HG03135 (cell line): ENCODE measurements around the gene CASS4.
"Not testable (repeated sequence)": the region's sequence is repeated elsewhere in the genome, so short reads cannot be mapped to it uniquely, and the experiment has no call there.

ENCODE experiments used
- ATAC-seq: cut with Tn5 transposase; IDR thresholded peaks from one replicate; pipeline ENCODE4 v1.9.1; 2021; ENCODE audit warnings: mild to moderate bottlenecking, moderate library complexity; ENCODE audit not compliant: unreplicated experiment

CASS4 gene

GRCh38 chr20:56391596-56392131 is 20.4 kb upstream of the CASS4 start:
- ATAC-seq, result peak; percentile 2

- peak; percentile 88 for ATAC-seq
Measured at GRCh38 chr20:56392132-56392880, 19.8 kb upstream of the CASS4 start, which contains the start of the genes AURKA and CSTF1. TSS of gene AURKA (minus strand) at chr20:56392215. CDS start at chr20:56388197, 4,018 bp downstream. TSS of gene CSTF1 (plus strand) at chr20:56392645. CDS start at chr20:56395553, 2,908 bp downstream.

DNA sequence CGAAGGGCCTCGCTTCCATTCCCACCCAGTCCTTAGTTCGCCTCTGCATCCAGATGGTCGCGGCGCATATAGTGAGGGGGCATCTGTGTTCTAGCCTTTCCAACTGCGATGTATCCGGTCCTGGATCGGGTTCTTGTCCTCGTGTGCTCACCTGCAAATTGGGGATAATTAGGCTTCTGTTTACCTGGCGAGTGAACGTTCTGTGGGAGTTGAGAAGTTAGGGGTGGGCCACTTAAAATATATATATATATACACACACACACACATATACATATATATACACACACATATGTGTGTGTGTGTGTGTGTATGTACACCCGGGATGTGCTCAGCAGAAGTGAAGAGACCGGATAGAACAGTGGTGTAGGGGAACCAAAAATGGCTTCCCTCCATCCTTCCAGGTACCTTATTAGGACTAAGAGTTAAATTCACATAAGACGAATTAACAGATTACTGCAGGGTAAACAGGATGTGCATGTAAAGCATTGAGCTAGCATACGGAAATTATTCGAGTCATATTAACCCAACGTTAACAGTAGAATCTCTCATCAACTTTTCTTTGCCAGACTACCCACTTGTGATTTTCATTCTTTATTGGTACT is 19.1 kb upstream of the CASS4 start:
- ATAC-seq, result no peak

DNA sequence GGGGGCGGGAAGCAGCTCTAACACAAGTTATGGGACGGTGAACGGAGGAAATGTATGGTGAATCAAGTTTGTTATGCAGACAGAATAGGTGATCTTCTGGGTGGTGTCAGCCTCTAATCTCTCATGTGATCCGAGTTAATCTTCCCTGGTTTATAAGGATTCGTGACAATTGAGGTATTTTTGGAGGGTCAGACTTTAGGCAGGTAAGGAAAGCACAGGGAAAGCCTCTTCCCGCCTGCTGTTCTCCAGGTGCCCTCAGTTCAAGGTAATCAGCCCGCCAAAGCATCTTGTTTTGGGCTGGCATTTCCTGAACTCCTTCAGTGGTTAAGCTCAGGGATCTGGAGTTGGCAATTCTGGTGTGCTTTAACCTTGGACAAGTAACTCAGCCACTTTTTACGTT is 18.4 kb upstream of the CASS4 start:
- no peak for ATAC-seq

DNA sequence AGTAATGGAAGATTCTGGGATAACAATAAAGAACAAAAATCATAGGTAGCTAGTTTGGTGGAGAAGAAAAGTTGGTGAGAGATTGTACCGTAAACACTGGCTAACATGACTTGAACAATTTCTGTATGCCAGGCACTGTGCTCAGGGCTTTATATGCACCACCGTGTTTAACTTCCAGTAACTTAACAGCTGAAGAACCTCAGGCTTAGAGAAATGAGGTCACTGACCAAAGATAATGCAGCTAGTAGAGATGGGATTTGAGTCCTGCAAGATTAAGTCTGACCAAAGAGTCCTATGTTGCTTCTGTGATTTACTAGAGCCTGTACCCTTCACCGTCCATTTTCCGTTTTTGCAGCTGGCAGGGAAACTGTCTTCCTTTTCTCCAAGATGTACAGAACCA is 16.9 kb upstream of the CASS4 start:
- no peak for ATAC-seq

DNA sequence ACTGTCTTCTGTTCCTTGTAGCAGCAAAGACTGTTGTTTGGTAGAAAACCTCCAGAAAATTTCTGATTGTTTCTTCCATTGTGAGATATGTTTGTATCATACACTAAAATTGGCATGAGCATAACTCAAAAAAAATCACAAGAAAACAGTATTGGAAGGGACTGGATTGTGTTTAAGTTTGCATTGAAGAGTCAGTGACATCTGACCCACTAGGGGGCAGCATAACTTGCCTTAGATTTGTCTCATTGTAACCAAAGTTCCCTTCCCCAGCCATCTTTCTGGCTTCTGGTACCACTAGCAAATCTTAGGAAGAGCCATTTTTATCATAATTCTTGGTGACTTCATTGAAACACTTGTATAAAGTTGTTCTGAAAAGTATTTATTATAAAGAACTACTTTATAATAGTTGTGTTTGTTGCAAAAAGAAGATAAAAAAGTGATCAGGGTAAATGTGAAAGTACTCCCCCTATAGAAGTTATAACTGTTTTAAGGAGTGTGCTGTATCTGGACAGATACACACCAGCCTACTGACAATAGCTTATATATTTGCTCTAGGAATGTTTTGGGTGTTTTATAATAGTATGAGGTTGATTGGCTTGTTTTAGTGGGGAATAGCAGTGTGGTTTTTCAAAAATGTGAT is 11.9 kb upstream of the CASS4 start:
- peak; percentile 64 for ATAC-seq

- ATAC-seq, result no peak
Measured at GRCh38 chr20:56403465-56403864, 8.6 kb upstream of the CASS4 start.

DNA sequence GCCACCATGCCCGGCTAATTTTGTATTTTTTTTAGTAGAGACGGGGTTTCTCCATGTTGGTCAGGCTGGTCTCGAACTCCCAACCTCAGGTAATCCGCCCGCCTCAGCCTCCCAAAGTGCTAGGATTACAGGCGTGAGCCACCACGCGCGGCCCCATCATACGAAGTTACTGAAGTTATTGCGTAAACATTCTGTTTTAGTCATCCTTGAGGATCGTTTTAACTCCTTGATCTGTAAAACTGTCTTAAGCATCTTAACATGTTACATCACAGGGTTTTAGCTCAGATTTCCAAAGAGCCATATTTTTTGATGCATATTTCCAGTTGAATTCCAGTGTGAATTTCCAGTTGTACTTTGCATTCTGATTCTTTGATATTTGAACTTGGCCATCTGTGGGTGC is 6.7 kb upstream of the CASS4 start:
- not testable (repeated sequence) for ATAC-seq

- ATAC-seq, result no peak
Measured at GRCh38 chr20:56406910-56407309, 5.2 kb upstream of the CASS4 start.

GRCh38 chr20:56409521-56409920 is 2.5 kb upstream of the CASS4 start:
- no peak for ATAC-seq

- no peak for ATAC-seq
Measured at GRCh38 chr20:56409956-56410355, 2.1 kb upstream of the CASS4 start.

- not testable (repeated sequence) for ATAC-seq
Measured at GRCh38 chr20:56411287-56411686, 773 bp upstream of the CASS4 start.

- no peak for ATAC-seq
Measured at GRCh38 chr20:56412473-56412790, 372 bp downstream of the CASS4 start.

DNA sequence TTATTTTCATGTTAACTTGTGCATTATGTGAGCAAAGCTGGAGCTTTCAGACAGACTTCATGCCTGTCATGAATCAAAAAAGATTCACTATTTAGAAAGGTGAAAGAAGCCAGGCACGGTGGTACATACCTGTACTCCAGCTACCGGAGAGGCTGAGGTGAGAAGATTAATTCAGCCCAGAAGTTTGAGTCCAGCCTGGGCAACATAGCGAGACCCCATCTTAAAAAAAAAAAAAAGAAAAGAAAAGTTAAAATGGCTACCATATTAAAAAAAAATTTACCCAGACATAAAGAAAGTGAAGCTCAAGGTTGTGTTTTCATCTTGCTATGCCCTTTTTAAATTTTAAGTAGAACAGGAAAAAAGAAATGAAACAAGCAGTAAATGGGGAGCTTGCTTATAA is 889 bp downstream of the CASS4 start:
- no peak for ATAC-seq

- no peak for ATAC-seq
Measured at GRCh38 chr20:56414842-56415765, 3.0 kb downstream of the CASS4 start.

DNA sequence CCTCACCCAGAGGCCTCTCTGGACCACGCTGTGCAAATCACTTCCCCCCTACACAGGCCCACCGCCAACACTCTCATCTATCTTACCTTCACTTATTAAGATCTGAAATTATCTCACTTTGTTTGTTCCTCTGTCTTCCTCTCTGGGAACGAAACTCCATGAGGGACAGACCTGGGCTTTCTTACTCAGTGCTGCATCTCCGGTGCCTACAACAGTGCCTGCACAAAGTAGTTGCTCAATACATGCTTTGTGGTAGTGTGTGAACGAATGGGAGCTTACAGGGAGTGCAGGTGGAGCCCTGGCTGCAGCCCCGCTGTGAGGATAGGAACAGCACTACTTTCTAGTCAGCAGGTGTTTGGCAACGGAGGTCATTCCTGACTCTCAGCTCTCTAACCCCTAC is 5.3 kb downstream of the CASS4 start:
- ATAC-seq, result no peak

- ATAC-seq, result no peak
Measured at GRCh38 chr20:56417911-56418310, 5.9 kb downstream of the CASS4 start.

- no peak for ATAC-seq
Measured at GRCh38 chr20:56418385-56418861, 6.4 kb downstream of the CASS4 start.

- no peak for ATAC-seq
Measured at GRCh38 chr20:56420028-56420427, 8.0 kb downstream of the CASS4 start.

DNA sequence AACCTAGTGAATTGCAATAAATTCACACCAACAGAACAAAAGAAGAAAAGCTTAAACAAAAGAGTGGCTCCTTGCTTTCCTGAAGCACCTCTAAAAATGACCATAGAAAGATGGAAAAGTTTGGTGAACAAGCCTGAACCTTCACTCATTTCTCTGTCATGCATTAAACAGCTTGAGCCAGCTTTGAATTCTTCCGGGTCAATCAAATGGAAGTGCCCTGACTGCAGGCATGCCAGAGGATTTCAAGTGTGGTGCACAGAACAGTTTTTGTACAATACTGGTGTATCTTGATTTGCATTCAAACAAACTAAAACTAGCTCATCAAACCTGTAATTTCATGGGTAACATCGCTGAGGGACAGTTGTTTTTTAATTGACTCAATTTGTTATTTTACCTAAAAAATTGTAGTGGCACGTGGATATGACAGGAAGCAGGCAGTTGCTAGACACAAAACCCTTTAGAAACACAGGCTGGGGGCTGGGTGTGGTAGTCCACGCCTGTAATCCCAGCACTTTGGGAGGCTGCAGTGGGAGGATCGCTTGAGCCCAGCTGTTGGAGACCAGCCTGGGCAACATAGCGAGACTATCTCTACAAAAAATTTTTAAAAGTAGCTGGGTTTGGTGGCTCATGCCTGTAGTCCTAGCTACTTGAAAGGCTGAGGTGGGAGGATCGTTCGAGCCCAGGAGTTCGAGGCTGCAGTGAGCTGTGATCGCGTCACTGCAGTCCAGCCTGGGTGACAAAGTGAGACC is 9.1 kb downstream of the CASS4 start:
- ATAC-seq, result no peak
